GM18858 (cell line): ENCODE results near the gene TMEM270.
"Not testable (repeated sequence)": the region's sequence is repeated elsewhere in the genome, so short reads cannot be mapped to it uniquely, and the experiment has no call there.

Experiments
- ATAC-seq: cut with Tn5 transposase; IDR thresholded peaks from one replicate; pipeline ENCODE4 v1.9.1; 2021; ENCODE audit not compliant: unreplicated experiment

TMEM270 gene, protein sequence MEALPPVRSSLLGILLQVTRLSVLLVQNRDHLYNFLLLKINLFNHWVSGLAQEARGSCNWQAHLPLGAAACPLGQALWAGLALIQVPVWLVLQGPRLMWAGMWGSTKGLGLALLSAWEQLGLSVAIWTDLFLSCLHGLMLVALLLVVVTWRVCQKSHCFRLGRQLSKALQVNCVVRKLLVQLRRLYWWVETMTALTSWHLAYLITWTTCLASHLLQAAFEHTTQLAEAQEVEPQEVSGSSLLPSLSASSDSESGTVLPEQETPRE

GRCh38 chr7:73860859-73861258 lies at the start of gene TMEM270:
TMEM270 (plus strand) TSS chr7:73861159; CDS start chr7:73861195, 36 bp downstream.
- no peak for ATAC-seq

DNA sequence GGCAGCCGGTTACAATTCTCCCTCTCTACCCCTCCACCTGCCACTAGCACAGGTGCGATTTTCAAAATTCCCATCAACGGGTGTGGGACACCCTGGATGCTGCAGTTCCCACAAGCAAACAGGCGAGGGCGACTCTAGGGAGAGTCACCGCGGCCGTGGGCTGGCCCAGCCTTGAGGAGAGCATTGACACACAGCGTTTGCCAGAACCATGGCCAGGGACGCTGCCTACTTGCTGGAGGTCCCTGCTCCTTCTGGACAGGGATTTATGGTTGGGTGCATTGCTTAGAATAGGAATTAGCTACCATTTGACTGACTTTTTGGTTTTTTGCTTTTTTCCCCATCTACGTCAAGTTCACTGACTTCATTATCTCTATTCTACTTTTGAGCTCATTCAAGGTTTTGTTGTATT lies 49.2 kb upstream of the TMEM270 start:
- no peak for ATAC-seq

DNA sequence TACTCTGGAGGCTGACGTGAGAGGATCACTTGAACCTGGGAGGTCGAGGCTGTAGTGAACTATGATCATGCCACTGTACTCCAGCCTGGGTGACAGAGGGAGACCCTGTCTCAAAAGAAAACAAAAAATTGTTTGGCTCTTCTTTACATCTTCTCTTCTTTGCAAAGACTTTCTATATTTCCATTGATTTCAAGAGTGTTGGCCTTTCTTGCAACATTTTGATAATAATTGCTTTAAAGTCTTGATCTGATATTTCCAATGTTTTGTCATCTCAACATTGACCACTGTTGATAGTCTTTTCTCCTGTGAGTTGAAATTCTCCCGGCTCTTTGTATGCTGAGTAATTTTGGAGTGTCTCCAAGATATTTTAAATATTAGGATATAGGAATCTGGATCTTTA lies 48.0 kb upstream of the TMEM270 start:
- ATAC-seq = no peak

DNA sequence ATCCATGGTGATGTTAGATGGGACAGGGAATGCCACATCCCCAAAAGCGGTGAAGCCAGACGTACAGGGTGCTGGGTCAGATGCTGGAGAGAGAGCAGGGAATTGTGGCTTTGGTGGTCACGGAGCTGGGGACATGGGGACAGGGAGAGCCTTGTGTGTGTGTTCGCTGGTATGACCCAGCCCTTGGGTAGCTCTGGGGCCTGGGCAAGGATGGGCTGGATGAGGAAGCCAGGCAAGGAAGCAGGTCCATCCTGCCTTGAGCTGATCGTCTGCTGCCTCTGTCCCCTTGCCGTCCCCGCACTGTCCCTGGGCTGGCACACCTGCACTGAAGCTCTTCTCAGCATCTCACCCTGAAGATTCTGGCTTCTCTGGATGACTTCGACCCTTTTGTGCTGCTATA lies 45.5 kb upstream of the TMEM270 start:
- no peak for ATAC-seq

- ATAC-seq = no peak
Observed at GRCh38 chr7:73817121-73817520, 43.8 kb upstream of the TMEM270 start.

DNA sequence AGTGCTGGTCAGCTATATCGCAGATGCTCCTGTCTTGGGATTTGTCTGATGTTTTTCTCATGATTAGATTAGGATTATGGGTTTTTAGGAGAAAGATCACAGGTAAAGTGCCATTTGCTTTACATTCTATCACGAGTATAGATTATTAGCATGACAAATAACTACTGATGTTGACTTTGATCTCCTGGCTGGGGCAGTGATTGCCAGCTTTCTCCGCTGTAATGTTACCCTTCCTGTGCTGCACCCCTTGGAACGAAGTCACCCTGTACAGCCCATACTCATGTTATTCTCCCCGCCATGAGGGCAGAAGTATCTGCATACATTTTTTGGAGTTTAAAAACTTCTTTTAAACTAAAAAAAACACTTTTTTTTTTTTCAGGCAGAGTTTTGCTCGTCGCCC lies 40.9 kb upstream of the TMEM270 start:
- no peak for ATAC-seq

GRCh38 chr7:73821597-73822285 lies 39.2 kb upstream of the TMEM270 start:
- not testable (repeated sequence) for ATAC-seq

- ATAC-seq = no peak
Observed at GRCh38 chr7:73822319-73823173, 38.4 kb upstream of the TMEM270 start.

GRCh38 chr7:73823257-73823656 lies 37.7 kb upstream of the TMEM270 start:
- no peak for ATAC-seq

DNA sequence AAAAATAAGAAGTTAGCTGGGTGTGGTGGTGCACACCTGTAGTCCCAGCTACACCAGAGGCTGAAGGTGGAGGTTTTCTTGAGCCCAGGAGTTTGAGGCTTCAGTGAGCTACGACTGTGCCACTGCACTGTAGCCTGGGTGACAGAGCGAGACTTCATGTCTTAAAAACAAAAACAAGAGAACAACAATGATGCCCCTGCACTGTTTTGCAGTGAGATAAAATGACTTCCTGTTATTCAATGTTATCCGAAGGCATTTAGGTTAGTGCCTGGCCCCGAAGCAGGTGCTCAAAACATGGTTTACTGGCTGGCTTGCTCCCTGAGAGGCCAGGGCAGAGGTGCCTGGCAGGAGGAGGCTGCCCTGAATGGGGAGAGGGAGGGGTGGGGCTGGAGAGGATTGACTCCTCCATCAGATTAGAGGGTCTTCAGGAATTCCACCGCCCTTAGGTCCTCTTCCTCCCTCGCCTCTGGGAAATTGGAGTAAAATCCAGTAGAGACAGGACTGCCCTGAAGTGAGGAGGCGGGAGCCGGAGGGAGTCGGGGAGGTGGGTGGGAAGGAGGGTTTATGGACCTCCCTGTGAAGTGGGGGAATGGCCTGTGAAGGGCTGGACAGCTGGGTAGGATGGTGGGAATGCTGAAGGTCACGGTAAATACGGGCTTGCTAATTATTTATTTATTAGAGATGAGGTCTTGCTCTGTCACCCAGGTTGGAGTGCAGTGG lies 36.9 kb upstream of the TMEM270 start:
- no peak for ATAC-seq

DNA sequence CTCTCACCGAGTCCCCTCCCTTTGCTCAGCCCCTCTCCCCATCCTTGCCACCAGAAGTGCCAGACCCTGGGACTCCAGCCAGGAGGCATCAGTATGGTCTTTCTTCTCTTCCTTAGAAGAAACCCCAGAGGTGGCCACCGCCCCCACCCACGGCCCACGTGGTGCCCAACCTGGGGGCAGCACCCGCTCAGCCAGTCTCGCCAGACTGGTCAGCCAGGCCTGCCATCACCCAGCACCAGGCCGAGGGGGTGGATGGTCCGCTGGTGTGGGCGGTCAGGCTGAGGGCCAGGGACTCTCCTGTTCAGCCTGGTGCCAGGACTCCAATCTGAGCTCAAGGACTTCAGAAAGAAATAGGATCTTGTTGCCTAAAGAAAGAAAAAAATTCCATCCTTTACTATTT lies 36.0 kb upstream of the TMEM270 start:
- no peak for ATAC-seq

- no peak for ATAC-seq
Observed at GRCh38 chr7:73827567-73828106, 33.3 kb upstream of the TMEM270 start.

- ATAC-seq = no peak
Observed at GRCh38 chr7:73828107-73828803, 32.7 kb upstream of the TMEM270 start.

DNA sequence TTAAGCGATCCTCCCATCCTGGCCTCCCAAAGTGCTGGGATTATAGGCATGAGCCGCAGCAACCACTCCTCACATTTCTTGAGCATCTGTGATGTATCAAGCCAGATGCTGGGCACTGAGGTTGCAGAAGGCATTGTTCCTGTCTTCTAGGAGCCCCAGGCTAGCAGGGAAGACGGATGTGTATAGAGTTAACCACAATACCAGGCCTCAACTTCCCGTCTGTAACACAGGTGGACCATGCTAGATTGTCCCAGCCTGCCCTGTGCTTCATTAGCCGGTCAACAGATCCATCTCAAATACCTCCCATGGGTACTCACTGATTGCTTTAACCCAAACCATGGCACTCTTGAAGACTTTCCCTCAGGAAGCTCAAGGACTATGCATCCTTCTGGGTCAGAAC lies 32.0 kb upstream of the TMEM270 start:
- ATAC-seq = no peak

DNA sequence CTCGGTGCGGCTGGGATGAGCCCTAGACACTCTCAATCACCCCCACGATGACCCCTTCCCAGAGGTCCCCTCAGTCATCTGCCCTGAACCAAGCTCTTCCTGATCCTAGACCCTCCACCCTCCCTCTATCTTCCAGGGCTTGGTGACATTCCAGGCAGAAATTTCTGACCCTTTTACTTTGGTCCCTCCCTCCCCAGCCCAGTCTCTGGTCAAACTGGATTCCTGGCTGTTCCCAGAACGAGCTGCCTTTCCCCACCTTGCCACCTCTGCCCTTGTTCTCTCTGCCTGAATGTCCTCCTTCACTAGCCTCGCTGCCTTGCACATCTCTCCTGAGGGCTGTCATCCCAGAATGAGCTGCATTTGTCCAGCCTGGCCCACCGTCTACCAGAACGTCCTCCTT lies 31.5 kb upstream of the TMEM270 start:
- no peak for ATAC-seq

GRCh38 chr7:73829921-73830680 lies 30.9 kb upstream of the TMEM270 start:
- ATAC-seq = no peak

GRCh38 chr7:73830681-73831583 lies 30.0 kb upstream of the TMEM270 start, which contains the start of gene CLDN4:
CLDN4 (plus strand) TSS chr7:73830996; CDS start chr7:73831202, 206 bp downstream.
- no peak for ATAC-seq

- ATAC-seq = no peak
Observed at GRCh38 chr7:73831584-73831833, 29.4 kb upstream of the TMEM270 start.
